HG02870 (cell line): Measurements from ENCODE around the gene MYZAP.
"Not testable (repeated sequence)": the region's sequence is repeated elsewhere in the genome, so short reads cannot be mapped to it uniquely, and the experiment has no call there.

Source experiments
- ATAC-seq: cut with Tn5 transposase; IDR thresholded peaks from one replicate; pipeline ENCODE4 v1.9.1; 2021; ENCODE audit warnings: mild to moderate bottlenecking, moderate library complexity; ENCODE audit not compliant: unreplicated experiment

The MYZAP gene

DNA sequence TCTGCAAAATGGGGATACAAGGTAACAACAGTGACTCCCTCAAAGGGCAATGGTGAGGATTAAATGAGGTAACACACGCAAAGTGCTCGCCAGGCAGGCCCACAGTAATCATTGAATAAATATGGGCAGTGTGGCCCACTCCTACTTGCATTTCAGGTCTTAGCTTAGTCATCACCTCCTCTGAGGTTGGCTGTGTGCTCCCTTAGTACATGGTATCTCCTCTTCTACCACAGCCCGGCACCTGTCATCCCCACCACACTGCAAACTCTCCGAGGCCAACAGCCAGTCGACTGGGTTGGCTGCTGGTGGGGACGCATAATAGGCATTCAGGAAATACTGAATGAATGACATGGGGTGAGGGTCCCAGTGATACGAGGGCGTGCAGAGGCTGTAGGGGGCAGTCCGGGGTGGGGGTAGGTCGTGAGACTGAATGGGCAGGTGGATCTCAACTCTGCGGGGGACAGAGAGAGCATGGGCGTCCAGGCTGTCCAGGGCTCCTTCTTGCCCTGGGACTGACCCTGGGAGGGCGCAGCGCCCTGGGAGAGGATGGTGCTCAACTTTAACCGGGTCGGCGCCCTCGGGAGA is 375 bp upstream of the MYZAP start:
- no peak for ATAC-seq

DNA sequence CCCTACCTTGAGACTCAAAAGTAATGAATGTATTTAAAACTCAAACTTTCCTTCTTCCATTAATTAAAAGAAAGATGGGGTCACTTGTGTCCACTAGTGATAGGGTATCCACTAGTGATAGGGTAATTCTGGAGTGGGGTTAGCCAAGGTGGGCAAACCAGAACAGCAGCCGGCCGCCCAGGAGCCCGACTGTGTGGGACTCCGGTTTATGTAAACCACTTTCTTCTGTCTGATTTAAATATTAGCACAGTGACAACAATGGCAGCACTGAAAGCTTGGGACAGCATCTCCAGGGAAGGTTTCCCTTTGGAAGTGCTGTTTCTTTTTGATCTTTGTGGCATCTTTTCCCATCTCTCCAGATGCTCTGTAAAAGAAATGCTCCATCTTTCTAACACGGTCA is 722 bp downstream of the MYZAP start:
- no peak for ATAC-seq

- no peak for ATAC-seq
Observed at GRCh38 chr15:57592836-57593420, 1.2 kb downstream of the MYZAP start.

DNA sequence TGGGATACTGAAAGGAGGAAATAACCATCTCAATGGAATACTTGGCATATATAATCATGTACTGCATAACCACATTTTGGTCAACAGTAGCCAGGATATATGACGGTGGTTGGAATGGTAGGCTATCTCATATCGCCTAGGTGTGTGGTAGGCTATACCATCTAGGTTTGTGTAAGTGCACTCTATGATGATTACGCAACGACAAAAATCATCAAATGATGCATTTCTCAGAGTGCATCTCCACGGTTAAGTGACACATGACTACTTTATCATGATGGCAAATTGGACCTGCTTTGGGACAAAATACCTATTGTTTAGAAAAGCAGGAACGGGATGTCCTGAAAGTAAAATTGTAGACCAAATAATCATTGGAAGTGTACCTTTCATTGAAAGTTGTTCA is 2.8 kb downstream of the MYZAP start:
- no peak for ATAC-seq

DNA sequence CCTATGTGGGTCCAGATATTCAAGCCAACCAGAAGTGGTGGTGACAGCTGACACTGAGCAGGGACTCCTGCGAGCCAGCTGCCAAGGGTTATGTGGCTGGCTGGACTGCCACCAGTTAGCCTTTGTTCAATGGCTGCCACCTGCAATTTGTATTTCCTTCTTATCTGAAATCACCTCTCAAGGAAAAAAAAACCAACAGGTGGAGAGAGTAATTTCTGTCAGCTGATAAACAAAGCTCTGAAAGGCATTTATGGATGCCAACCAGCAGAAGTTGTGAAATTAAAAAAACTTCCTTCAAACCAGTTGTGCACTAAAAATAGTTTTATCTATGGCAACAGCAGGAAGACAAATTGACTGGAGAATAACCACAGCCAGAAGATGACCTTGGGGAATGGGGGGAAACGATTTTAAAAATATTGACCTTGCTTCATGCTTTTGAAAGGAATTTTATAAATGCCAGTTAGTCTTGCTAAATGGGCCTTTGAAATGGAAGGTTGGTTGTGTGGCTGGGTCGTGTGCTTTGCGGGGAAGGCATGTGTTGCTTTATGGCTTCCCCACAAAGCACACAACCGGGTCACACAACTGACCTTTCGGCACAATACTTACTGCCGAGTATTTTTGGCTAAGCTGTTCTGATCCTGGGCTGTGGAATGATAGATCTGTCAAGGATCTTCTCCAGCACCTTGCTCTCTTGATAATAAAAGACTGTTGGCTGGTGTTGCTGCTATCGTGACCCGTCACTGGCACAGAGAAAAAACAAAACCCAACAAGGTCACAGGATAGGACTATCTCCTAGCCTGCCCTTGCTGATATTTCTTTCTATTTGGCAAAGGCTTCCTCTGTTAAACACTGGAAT is 3.5 kb downstream of the MYZAP start:
- no peak for ATAC-seq

DNA sequence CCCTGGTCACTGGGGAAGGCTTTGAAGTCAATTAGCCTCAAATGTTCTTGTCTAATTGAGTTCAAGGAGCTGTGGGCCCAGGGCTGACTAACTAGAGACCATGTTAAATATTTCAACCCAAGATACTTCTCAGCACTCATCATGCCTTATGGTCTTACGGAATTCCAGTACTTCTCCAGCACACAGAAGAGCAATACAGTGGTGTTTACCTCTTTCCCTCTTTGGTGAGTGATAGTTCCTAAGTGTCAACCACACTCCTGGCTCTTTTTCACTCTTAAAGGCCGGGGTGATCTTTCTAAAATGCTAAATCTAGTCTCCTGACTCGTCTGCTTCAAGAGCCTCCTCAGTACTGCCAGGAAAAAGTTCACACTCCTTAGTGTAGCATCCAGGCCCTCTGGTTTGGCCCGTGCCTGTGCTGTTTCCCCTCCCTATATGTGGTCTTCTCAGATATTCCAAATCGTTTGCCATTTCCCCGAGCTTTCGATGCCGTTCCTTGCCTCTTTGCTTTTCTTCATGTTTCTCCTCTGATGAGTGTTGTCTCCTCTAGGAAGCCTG is 4.7 kb downstream of the MYZAP start:
- ATAC-seq, result no peak

DNA sequence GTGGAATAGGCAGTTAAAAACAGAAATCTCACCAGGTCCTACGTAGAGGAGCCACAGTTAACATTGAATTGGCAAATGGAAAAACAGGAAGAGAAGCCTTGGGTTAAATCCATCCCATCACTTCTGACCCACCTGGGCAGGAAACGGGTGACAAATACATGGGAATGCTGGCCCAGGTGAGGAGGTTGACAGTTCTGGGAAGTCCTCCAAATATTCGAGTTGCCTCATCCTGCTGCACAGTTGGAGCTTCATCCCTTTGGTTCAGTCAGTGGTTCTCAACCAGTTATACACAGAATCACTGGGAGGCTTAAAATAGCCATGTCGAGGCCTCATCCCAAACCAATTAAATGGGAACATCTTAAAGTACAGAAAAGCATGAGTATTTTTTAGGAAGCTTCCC is 5.3 kb downstream of the MYZAP start:
- no peak for ATAC-seq

DNA sequence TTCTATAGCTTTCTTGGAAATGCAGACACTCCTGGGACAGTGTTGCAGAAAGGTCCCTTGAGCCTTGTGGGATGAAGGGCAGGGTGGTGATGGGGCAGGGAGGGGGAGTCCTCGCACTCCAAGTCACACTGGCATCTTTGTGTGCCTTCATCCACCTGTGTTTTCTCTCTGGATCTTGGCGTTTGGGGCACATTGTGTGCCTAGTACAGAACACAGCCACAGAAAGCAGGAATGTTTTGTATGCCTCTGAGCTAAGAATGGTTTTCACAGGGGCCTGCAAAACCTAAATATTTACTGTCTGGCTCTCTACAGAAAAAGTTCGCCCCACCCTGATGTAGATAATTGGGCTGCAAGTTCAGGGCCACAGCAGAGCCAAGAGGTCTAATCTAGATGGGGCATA is 5.7 kb downstream of the MYZAP start:
- ATAC-seq, result no peak

GRCh38 chr15:57598346-57598745 is 6.6 kb downstream of the MYZAP start:
- no peak for ATAC-seq

- no peak for ATAC-seq
Observed at GRCh38 chr15:57599296-57599810, 7.6 kb downstream of the MYZAP start.

DNA sequence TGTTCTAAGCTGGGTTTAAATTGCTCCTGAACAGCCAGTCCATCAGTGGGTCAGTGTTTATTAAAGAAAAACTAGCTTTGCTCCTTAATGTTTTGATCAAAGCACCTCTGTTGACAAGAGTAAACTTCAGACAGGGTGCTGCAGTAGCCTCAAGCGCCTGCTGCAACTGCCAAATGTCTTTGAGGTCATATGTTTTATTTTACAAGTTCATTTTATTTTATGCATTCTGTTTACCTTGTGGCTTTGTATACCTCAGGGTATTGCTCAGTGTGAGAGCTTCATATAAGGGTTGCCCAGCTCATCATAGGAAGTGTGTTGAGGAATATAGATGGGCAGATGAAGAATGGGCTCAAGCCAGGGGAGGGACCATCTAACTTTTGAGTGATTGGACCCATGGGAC is 8.5 kb downstream of the MYZAP start:
- no peak for ATAC-seq

- ATAC-seq, result no peak
Observed at GRCh38 chr15:57604507-57604906, 12.8 kb downstream of the MYZAP start.

DNA sequence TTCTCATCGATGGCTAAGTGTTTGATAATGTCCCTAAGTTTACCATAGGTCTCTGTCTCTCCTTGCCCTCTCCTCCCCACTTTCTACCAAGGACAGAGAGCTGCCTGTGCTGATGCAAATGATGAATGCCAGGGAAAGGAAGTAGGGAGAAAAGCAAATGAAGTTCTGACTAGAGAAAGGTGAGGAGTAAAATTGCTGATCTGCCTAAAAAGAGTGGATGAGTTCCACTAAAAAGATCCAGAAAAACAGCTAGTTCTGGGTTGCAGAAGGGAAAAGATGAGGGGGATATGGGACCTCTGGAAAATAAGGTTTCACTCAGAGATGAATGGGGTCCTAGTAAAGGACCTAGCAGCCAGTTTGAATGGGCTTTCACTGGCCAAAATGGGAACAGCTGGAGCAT is 13.8 kb downstream of the MYZAP start:
- ATAC-seq, result no peak

DNA sequence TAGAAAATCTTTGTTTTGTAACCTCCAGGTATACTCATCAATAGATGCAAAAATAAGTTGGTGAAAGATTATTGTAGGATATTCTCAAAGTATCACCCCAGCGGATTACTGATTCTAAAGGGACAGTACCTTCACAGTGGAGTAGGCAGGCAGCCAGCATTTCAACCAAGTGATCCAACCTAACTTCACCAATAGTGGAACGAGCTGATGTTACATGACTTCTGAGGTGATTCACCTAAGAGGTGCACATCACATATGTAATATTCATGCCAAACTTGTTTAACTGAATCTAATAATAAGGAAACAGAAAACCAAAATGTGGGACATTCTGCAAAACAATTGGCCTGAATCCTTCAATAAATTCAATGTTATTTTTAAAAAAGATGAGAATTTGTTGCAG is 14.3 kb downstream of the MYZAP start:
- ATAC-seq, result no peak

- no peak for ATAC-seq
Observed at GRCh38 chr15:57606816-57607215, 15.1 kb downstream of the MYZAP start.

DNA sequence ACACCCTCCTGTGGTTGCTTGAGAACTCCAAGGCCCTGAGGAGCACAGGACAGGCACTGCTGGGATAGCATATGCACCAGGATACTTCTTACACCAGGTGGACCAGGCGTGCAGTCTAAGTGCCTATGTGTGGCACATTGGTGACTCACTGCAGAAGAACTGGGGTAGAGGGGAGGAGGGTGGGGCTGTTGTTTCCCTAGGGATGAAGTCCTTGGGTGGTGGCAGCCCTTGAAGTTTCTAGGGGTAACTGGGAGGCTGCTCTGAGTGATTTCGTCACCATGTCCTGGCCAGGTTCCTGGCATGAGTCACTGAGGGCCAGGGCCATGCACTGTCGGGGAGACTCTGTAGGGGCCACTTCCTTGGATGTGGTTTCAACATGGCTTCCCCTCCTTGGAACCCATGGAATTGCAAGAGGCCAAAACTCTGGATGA is 15.9 kb downstream of the MYZAP start:
- ATAC-seq, result no peak

DNA sequence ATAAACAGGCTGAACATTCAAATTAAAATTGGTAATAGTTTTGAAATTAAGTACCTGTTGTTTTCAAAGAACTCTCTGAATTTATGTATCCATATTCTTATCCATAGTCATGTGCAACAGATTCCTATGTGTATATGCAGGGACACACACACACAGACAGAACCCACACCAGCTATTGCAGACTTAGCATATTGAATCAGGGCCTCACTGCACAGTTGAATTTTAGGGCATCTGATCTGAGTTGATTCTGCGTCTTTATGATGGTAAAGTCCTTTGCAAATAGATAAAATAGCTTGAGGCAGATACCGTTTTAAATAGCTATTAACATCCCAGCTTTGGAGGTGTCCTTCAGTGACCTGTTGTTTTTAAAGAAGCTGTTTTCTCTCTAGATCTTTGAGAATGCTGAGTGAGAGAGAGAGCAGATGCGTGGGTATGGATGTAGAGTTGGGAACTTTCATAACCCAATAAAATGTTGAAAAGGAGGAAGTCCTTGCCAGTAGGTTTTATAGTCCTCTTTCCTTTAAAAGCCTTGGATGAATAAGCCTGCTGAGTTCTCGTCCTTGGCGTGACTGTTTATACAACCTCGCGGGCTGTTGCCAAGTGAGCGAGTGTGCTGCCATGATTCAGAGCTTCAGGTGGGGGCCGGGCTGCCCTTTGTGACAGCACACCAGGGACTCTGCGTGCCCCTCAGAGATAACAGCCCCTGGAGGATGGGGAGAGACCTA is 18.3 kb downstream of the MYZAP start:
- ATAC-seq, result no peak

DNA sequence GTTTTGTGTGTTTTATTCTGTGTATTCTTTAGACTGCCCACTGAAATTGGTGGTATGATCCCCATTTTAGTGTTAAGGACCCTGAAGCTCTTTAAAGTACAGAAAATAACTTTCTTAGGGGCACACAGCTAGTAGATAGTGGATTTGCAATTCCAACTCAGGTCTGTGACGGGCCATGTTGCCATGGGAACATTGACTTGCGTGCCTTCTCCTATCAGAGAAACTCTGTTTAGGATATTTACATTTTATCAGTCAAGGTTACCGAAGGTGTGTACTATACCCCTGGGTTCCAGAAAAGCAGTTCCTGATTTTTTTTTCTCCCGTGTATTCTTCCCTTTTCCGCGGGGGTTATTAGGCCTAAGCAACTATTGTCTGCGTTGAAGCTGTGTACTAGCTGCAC is 19.4 kb downstream of the MYZAP start:
- ATAC-seq, result no peak

- ATAC-seq, result no peak
Observed at GRCh38 chr15:57611938-57612337, 20.2 kb downstream of the MYZAP start.

DNA sequence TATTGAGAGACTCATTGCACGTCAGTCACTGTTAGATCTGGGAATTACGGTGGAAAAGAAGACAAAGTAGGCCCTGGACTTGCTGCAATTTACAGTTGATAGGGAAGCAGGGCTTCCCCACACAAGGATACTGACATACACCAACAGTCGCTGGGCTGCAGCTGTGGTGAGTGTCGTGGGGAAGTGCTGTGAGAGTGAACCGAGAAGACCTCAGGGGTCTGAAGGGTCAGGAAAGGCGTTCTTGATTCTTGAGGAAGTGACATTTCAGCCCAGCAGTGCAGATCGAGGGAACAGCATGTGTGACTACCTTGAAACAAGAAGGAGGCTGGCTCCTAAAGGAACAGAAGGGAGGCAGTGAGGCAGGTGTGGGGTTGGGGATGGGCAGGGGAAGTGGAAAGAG is 22.5 kb downstream of the MYZAP start:
- ATAC-seq, result no peak

DNA sequence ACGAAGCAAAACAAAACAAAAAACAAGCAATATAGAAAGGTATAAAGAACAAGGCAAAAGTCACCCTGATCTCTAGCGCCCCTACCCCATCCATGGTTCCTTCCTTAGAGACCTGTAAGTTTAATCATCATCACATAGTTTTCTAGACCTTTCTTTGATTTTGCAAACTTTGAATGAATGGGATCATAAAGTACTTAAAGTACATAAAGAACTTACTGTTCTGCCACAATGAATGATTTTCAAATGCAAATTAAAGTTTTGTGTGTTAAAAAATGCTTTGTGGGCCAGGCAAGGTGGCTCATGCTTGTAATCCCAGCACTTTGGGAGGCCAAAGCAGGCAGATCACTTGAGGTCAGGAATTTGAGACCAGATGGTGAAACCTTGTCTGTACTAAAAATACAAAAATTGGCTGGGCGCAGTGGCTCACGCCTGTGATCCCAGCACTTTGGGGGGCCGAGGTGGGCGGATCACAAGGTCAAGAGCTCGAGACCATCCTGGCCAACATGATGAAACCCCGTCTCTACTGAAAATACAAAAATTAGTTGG is 24.3 kb downstream of the MYZAP start:
- not testable (repeated sequence) for ATAC-seq
